HG03045 (cell line): Measurements from ENCODE around the gene MBD3L2.
"Not testable (repeated sequence)": the region's sequence is repeated elsewhere in the genome, so short reads cannot be mapped to it uniquely, and the experiment has no call there.

Source experiments
- ATAC-seq: cut with Tn5 transposase; IDR thresholded peaks from one replicate; pipeline ENCODE4 v1.9.1; 2021; ENCODE audit warnings: mild to moderate bottlenecking, moderate library complexity; ENCODE audit not compliant: unreplicated experiment

Gene MBD3L2

DNA sequence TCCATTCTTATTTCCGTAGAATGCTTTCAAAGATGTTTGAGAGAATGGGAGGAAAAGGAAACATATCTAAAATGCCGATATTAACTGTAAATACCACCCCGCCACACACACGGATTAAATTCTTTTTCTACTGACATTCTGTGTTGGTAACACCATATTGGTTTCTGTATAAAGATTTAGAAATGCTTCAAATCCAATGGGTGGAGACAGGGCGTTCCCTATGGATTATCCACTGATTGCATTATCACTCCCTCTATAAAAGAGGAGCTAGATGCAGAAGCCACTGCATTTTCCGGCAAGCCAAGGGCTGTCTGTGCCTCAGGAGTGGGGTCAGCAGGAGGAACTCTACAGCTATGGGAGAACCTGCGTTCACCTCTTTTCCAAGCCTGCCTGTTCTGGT, at the start of gene MBD3L2:
Gene MBD3L2 (plus strand): TSS at position 301 of the 400 bp plus-strand sequence. CDS start 53 bp downstream, at position 354.
- ATAC-seq = not testable (repeated sequence)

DNA sequence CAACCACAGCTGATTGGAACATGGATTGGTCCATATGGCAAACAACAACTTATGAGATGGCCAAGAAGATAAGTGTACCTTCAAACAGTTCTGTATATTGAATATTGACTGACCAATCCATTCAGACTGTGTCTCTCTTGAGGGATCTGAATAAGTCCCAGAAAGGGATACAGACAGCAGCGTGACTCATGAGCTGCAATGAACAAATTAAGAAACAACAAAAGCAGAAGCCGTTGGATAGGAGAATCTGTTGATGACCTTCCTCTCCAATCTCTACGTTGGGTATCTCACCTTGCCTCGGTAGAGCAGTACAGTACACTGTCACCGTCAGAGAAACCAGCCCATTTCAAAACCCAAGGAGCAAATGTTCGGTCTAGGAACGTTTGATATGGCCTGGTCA, 49.2 kb upstream of the MBD3L2 start:
- ATAC-seq = no peak

DNA sequence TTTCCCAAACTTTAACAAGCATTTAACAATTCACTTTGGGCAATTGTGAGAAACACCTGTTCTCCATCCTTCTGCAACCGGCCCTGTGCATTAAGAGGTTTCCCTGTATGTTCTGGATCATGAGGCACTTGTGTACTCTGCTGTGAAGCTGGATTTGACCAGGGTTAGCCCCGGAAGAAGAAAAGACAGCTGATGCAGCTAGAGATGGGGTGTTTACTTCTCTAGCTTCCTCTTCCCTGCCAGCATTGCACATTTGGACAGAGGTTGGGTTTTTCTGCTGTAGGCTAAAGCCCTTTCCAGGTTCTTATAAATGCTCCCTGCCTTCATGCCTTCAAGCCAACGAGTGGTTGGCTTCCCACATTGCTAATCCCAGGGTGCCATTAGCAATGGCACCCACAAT, 48.8 kb upstream of the MBD3L2 start:
- ATAC-seq = no peak

DNA sequence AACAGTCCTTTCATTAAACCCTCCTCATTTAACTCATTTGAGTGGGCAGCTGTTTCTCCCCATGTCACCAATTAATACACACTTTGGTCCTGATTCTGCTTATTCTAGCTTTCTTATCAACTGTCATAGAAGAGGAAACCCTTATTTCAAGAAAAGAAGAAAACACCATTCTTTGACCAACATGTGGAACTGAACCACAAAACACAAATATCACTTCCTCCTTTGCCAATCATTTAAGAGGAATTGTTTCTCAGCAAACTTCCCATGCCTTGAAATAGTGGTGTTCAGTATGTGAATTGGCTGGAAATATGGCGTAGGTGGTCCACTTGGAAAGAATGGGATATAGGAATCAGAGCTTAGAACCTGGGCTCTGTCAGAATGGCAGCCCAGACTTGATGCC, 48.3 kb upstream of the MBD3L2 start:
- no peak for ATAC-seq

DNA sequence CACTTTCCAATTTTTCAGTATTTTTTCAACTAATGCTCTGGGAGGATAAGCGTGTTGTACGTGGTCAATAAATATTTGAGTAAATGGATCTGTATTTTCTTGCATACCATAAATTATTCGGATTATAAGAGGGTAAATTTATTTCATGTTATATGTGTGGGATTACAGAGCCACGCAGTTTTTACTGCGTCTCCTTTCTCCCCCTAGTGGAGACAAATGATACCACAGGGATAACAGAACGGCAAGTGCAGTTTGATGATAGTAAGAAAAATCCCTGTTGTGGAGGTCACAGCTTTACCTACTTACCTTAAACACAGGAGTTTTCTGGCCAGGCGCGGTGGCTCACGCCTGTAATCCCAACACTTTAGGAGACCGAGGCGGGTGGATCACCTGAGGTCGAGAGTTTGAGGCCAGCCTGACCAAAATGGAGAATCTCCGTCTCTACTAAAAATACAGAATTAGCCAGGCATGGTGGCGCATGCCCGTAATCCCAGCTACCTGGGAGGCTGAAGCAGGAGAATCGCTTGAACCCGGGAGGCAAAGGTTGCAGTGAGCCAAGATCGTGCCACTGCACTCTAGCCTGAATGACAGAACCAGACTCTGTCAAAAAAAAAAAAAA, 44.7 kb upstream of the MBD3L2 start:
- no peak for ATAC-seq

DNA sequence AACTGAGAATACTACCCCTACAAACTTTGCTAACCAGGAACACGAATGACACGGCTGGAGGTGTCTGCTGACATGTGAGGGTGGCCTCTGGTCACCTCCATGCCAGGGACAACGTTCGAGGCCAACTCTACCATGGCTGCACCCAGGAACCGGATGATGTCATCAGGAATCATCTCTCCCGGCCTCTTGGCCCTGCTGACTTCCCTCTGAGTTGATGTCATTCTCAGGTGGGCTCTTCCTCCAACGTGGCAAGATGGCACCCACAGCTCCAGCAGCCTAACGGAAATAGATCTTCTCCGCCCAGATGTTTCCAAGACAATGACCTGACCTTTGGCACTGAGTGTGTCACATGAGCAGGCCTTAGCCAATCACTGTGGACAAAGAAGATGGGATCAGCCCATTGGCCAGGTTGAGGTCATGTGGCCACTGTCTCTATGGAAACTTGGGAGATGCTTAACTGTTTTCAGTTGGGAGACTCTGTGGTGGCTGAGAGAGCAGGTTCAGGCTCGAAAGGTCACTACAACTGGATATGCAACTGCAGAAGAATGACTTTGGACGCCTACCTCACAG, 42.9 kb upstream of the MBD3L2 start:
- no peak for ATAC-seq

DNA sequence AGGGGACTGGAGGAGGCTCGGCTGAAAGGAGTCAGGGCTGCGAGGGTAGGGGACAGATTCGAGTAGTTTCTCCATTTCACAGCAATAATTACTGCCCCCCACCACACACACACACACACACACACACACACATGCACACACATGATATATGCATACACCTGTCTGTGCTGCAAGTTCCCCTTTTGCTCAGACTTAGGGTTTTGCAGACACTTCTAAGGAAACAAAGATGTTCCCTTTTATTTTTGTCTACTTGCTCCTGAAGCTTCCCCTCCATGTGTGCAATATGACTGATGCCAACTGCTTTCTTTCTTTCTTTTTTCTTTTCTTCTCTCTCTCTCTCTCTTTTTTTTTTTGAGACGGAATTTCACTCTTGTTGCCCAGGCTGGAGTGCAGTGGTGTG, 41.3 kb upstream of the MBD3L2 start:
- ATAC-seq = no peak

DNA sequence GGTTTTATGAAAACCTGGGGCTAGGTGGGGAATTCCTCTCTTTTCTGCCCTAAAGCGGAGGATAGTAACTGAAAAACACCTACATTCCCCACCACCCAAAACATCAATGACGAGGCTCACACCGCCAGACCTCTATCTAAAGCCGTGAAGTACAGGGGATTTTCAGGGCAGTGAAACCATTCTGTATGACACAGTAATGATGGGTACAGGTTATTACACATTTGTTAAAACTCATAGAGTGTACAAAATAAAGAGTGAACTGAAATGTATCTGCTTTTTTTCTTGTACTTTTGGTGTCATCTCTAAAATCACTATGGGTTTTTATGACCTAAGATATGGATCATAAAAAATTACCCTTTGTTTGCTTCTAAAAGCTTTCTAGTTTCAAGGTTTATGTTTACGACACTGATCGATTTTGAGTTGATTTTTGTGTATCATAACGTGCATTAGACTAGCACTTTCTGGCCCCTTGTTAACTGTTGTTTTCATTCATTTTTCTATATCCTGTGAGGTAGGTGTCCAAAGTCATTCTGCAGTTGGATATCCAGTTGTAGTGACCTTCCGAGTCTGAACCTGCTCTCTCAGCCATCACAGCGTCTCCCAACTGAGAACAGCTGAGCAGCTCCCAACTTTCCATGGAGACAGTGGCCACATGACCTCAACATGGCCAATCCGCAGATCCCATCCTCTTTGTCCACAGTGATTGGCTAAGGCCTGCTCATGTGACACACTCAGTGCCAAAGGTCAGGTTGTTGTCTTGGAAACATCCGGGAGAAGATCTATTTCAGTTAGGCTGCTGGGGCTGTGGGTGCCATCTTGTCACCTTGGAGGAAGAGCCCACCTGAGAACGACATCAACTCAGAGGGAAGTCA, 38.2 kb upstream of the MBD3L2 start:
- no peak for ATAC-seq

DNA sequence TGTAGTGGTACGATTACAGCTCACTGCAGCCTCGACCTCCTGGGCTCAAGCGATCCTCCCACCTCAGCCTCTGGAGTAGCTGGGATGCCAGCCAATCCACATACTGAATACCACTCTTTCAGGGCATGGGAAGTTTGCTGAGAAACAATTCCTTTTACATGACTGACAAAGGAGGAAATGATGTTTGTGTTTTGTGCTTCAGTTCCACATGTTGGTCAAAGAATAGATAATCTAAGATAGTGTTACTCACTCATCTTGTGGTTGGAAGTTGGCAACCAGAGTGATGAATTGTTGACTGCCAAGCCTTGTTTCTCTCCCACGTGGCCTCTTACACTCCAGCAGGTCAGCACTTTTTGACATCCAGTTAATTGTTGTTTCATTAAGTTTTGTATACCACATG, 35.4 kb upstream of the MBD3L2 start:
- ATAC-seq = no peak

DNA sequence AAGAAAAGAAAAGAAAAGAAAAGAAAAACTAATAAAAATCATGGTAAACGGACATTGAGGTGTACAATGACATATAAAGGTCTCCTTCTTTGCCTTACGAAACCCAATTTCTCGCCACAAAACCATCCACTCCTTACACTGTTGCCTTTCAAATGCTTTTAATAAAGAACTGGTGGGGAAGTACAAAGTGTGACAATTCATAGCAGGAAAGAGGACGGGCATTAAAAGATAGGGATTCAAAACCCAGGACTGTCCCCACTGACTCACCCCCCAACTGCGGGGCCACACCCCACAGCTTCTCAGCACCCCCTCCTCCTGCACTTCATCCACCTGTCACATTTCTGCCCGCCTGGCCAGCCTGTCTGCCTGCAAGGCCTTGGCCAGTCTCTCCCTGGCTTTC, 30.3 kb upstream of the MBD3L2 start:
- ATAC-seq = no peak

DNA sequence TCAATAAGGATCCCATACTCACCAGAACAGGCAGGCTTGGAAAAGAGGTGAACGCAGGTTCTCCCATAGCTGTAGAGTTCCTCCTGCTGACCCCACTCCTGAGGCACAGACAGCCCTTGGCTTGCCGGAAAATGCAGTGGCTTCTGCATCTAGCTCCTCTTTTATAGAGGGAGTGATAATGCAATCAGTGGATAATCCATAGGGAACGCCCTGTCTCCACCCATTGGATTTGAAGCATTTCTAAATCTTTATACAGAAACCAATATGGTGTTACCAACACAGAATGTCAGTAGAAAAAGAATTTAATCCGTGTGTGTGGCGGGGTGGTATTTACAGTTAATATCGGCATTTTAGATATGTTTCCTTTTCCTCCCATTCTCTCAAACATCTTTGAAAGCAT, 27.8 kb upstream of the MBD3L2 start, which contains the start of gene MBD3L2B:
Gene MBD3L2B (minus strand): TSS at position 101 of the 400 bp plus-strand sequence. CDS start 34 bp downstream, at position 67.
- ATAC-seq = not testable (repeated sequence)

DNA sequence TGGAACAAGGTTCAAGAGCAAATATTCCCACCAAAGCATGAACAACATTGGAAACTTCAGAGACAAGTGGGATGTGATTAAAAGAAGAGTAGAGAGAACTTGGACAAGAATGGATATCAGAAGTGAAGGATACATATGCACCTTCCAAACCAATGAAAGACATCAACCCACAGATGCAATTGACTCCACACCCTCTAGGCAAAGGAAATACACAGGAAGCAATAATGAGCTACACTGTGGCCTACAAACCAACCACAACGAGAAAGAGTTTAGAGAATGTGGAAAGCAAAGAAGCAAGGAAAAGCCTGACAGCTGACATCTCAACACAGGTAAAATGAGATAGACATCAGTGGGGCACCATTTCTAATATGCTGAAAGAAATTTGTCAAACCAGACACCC, 20.3 kb upstream of the MBD3L2 start:
- ATAC-seq = not testable (repeated sequence)

DNA sequence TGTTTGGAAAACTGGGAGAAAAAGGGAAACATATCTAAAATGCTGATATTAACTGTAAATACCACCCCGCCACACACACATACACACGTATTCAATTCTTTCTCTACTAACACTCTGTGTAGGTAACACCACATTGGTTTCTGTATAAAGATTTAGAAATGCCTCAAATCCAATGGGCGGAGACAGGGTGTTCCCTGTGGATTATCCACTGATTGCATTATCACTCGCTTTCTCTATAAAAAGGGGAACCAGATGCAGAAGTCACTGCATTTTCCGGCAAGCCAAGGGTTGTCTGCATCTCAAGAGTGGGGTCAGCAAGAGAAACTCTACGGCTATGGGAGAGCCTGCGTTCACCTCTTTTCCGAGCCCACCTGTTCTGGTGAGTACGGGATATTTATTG, 18.8 kb upstream of the MBD3L2 start, which contains the start of gene MBD3L5:
Gene MBD3L5 (plus strand): TSS at position 301 of the 400 bp plus-strand sequence. CDS start 34 bp downstream, at position 335.
- ATAC-seq = not testable (repeated sequence)

DNA sequence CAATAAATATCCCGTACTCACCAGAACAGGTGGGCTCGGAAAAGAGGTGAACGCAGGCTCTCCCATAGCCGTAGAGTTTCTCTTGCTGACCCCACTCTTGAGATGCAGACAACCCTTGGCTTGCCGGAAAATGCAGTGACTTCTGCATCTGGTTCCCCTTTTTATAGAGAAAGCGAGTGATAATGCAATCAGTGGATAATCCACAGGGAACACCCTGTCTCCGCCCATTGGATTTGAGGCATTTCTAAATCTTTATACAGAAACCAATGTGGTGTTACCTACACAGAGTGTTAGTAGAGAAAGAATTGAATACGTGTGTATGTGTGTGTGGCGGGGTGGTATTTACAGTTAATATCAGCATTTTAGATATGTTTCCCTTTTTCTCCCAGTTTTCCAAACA, 9.0 kb upstream of the MBD3L2 start, which contains the start of gene MBD3L4:
Gene MBD3L4 (minus strand): TSS at position 101 of the 400 bp plus-strand sequence. CDS start 35 bp downstream, at position 66.
- not testable (repeated sequence) for ATAC-seq

DNA sequence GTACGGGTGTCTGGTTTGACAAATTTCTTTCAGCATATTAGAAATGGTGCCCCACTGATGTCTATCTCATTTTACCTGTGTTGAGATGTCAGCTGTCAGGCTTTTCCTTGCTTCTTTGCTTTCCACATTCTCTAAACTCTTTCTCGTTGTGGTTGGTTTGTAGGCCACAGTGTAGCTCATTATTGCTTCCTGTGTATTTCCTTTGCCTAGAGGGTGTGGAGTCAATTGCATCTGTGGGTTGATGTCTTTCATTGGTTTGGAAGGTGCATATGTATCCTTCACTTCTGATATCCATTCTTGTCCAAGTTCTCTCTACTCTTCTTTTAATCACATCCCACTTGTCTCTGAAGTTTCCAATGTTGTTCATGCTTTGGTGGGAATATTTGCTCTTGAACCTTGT, 7.6 kb upstream of the MBD3L2 start:
- not testable (repeated sequence) for ATAC-seq

DNA sequence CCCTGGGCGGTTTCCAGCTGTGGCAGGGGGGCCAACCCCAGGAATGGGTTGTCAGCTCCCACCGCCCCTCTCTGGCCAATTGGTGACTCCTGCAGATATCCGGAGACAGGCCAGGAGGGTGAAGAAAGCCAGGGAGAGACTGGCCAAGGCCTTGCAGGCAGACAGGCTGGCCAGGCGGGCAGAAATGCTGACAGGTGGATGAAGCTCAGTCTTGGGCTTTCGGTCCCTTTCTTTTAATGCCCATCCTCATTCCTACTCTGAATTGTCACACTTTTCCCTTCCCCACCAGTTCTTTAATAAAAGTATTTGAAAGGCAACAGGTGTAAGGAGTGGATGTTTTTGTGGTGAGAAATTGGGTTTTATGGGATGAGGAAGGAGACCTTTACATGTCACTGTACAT, 2.3 kb downstream of the MBD3L2 start:
- ATAC-seq = not testable (repeated sequence)

DNA sequence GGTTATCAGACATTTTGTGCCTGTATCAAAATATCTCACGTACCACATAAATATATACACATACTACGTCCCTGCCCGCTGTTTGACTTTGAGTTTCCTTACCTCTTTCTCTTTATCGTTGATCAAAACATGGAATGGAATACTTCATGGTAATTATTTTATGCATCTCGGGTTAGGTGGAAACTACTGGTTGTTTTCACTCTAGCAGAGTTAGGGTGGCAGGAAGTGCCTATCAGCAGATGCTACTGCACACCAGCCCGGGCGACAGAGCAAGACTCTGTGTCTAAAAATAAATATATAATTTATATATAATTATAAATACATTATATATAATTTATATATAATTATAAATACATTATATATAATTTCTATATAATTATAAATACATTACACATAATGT, 3.8 kb downstream of the MBD3L2 start:
- ATAC-seq = not testable (repeated sequence)

DNA sequence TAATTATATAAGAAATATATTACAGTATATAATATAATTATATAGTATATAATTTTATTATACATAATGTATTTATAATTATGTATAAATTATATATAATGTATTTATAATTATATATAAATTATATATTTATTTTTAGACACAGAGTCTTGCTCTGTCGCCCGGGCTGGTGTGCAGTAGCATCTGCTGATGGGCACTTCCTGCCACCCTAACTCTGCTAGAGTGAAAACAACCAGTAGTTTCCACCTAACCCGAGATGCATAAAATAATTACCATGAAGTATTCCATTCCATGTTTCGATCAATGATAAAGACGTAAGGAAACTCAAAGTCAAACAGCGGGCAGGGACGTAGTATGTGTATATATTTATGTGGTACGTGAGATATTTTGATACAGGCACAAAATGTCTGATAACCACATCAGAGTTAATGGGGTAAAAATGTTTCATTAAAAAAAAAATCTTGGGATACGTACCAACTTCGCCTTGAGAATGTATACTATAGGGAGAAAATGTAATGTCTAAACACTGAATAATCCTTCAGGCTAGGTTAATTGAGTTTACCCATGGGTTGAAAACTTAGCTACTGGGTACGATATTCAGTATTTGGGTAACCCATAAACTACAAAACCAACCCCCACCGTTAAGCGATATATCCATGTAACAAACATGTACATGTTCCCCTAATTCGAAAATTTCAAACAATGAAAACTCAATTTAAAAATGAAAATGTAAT, 5.7 kb downstream of the MBD3L2 start:
- not testable (repeated sequence) for ATAC-seq

DNA sequence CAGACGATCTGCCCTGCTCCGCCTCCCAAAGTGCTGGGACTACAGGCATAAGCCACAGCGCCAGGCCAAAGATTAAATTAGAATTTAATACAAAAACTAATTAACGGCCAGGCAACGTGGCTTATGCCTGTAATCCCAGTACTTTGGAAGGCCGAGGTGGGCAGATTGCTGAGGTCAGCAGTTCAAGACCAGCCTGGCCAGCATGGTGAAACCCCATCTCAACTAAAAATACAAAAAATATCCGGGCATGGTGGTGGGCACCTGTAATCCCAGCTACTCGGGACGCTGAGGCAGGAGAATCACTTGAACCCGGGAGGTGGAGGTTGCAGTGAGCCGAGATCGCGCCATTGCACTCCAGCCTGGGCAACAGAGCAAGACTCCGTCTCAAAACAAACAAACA, 6.6 kb downstream of the MBD3L2 start:
- ATAC-seq = not testable (repeated sequence)

DNA sequence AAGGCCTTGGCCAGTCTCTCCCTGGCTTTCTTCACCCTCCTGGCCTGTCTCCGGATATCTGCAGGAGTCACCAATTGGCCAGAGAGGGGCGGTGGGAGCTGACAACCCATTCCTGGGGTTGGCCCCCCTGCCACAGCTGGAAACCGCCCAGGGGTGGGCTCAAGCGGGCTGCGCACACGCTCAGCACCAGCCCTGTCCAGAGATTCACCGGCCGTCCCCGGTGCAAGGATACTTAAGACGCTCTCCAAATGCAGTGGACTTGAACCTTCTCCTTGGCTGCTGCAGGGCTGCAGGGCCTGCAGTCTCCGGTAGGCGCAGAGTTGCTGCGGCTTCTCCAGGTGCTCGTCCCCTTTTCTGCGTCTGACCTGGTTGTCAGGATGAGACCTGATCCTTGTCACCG, 7.2 kb downstream of the MBD3L2 start:
- ATAC-seq = not testable (repeated sequence)

DNA sequence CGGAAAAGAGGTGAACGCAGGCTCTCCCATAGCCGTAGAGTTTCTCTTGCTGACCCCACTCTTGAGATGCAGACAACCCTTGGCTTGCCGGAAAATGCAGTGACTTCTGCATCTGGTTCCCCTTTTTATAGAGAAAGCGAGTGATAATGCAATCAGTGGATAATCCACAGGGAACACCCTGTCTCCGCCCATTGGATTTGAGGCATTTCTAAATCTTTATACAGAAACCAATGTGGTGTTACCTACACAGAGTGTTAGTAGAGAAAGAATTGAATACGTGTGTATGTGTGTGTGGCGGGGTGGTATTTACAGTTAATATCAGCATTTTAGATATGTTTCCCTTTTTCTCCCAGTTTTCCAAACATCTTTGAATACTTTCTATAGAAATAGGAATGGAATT, 9.5 kb downstream of the MBD3L2 start, which contains the start of gene MBD3L3:
Gene MBD3L3 (minus strand): TSS at position 101 of the 400 bp plus-strand sequence. CDS start 71 bp downstream, at position 30.
- not testable (repeated sequence) for ATAC-seq
